ENCODE results near the gene SLIT2. TPM values are rescaled to one million over a fixed set of nuclear protein-coding genes. Genes with fewer than 3 reads are reported as not detected.

SLIT2 gene
- total RNA-seq, 1 experiment from 2014 or later: 3.8 TPM

DNA sequence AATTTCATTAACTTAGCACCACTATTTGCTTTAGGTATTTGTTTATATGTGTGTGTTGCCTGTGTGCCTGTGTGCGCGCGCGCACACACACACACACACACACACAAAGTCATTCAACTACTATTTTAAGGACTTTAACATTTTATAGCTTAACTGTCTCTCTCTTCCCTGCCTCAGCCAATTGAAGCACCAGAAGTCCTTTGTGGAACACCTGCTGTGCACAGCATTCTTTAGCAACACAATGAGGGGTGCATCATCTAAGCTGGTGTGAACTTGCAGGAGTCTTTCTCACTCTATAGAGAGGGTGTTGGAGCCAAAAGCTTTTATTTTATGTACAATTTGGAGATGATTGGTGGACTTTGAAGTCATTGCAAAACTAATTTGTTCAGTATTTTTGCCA lies 31.3 kb downstream of the SLIT2 start:
- DNase-seq (ENCODE audit: low read depth, low spot score) (no peak), ATAC-seq (no peak)
- intact Hi-C loops (cut with micrococcal nuclease): no loop called here
- TF ChIP-seq TCF7L2 (IDR thresholded peaks at IDR 0.05; ENCODE audit: borderline replicate concordance, extremely low read depth, insufficient read depth, insufficient read length) (no peak), CBX3 (IDR thresholded peaks at IDR 0.05; ENCODE audit: low read depth) (no peak), ELF1 (IDR thresholded peaks at IDR 0.05; ENCODE audit: borderline replicate concordance, low read depth) (no peak), ZNF274 (IDR thresholded peaks at IDR 0.05; ENCODE audit: low read depth, low read length) (no peak), FOSL1 (IDR thresholded peaks at IDR 0.05; ENCODE audit: low read depth) (no peak), YY1 (IDR thresholded peaks at IDR 0.05; ENCODE audit: extremely low read depth, insufficient replicate concordance, low read depth, low read length) (no peak), SRF (IDR thresholded peaks at IDR 0.05; ENCODE audit: low read depth) (no peak), EZH2phosphoT487 (IDR thresholded peaks at IDR 0.05; ENCODE audit: borderline replicate concordance) (no peak), EZH2 (IDR thresholded peaks at IDR 0.05) (no peak), POLR2A (IDR thresholded peaks at IDR 0.05; ENCODE audit: borderline replicate concordance, extremely low read depth, insufficient read depth, insufficient read length) (no peak), EGR1 (IDR thresholded peaks at IDR 0.05; ENCODE audit: low read depth) (no peak), JUND (IDR thresholded peaks at IDR 0.05) (no peak), SIN3A (IDR thresholded peaks at IDR 0.05; ENCODE audit: low read depth) (no peak), POLR2AphosphoS5 (IDR thresholded peaks at IDR 0.05; ENCODE audit: low read depth, low read length) (no peak), SP1 (IDR thresholded peaks at IDR 0.05; ENCODE audit: low read depth) (no peak), RAD21 (IDR thresholded peaks at IDR 0.05; ENCODE audit: low read depth) (no peak)
- TF ChIP-seq, protein P1, sequence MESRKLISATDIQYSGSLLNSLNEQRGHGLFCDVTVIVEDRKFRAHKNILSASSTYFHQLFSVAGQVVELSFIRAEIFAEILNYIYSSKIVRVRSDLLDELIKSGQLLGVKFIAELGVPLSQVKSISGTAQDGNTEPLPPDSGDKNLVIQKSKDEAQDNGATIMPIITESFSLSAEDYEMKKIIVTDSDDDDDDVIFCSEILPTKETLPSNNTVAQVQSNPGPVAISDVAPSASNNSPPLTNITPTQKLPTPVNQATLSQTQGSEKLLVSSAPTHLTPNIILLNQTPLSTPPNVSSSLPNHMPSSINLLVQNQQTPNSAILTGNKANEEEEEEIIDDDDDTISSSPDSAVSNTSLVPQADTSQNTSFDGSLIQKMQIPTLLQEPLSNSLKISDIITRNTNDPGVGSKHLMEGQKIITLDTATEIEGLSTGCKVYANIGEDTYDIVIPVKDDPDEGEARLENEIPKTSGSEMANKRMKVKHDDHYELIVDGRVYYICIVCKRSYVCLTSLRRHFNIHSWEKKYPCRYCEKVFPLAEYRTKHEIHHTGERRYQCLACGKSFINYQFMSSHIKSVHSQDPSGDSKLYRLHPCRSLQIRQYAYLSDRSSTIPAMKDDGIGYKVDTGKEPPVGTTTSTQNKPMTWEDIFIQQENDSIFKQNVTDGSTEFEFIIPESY (IDR thresholded peaks at IDR 0.05; ENCODE audit: extremely low read depth, insufficient replicate concordance, low read length): no peak
- TF ChIP-seq, protein P2, sequence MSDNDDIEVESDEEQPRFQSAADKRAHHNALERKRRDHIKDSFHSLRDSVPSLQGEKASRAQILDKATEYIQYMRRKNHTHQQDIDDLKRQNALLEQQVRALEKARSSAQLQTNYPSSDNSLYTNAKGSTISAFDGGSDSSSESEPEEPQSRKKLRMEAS (IDR thresholded peaks at IDR 0.05): no peak
- TF ChIP-seq, protein P3, sequence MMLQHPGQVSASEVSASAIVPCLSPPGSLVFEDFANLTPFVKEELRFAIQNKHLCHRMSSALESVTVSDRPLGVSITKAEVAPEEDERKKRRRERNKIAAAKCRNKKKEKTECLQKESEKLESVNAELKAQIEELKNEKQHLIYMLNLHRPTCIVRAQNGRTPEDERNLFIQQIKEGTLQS (IDR thresholded peaks at IDR 0.05): no peak
- TF ChIP-seq, protein P4, sequence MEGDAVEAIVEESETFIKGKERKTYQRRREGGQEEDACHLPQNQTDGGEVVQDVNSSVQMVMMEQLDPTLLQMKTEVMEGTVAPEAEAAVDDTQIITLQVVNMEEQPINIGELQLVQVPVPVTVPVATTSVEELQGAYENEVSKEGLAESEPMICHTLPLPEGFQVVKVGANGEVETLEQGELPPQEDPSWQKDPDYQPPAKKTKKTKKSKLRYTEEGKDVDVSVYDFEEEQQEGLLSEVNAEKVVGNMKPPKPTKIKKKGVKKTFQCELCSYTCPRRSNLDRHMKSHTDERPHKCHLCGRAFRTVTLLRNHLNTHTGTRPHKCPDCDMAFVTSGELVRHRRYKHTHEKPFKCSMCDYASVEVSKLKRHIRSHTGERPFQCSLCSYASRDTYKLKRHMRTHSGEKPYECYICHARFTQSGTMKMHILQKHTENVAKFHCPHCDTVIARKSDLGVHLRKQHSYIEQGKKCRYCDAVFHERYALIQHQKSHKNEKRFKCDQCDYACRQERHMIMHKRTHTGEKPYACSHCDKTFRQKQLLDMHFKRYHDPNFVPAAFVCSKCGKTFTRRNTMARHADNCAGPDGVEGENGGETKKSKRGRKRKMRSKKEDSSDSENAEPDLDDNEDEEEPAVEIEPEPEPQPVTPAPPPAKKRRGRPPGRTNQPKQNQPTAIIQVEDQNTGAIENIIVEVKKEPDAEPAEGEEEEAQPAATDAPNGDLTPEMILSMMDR (IDR thresholded peaks at IDR 0.05 in 2 of 3, conservative IDR thresholded peaks at IDR 0.05 in 1 of 3; ENCODE audit: borderline replicate concordance in 1 of 3, insufficient read depth in 1 of 3, low read depth in 2 of 3, low read length in 2 of 3): no peak
- no peak overlapping the region for H3K9ac ChIP-seq (ENCODE audit: low read length)
- no peaks in the 10 kb centered on the region for H3K4me1 ChIP-seq (ENCODE audit: control insufficient read depth in 1 of 2, insufficient read depth in 2 of 2, low read length in 2 of 2)
- H3K9me3 ChIP-seq (ENCODE audit: control insufficient read depth in 1 of 2, insufficient read depth in 1 of 2, low read depth in 1 of 2, low read length in 2 of 2): no peaks in the 10 kb centered on the region
- H2AFZ ChIP-seq (ENCODE audit: low read depth, low read length, poor library complexity, severe bottlenecking): no peak overlapping the region
- H3K36me3 ChIP-seq (ENCODE audit: control insufficient read depth in 1 of 2, insufficient read depth in 2 of 2, low read length in 2 of 2): no peaks in the 10 kb centered on the region
- ChIA-PET POLR2A (no interaction called here), CTCF (no interaction called here), RAD21 (ENCODE audit: low non-redundant PET in 1 of 2, low total read pairs in 2 of 2, uncharacterized antibody in 2 of 2, unreplicated experiment in 2 of 2) (no interaction called here)
- no peaks in the 10 kb centered on the region for H3K27me3 ChIP-seq (ENCODE audit: insufficient read depth, low read length)
- H3K4me3 ChIP-seq (replicated peaks in 1 of 2; ENCODE audit: low read depth in 1 of 2, low read length in 2 of 2): no peak overlapping the region
- H3K4me2 ChIP-seq (ENCODE audit: low read length): no peak overlapping the region
- no peak overlapping the region for H3K27ac ChIP-seq (ENCODE audit: low read depth, low read length)
- H4K20me1 ChIP-seq (ENCODE audit: insufficient read depth): no peaks in the 10 kb centered on the region
- H3K9me2 ChIP-seq (ENCODE audit: insufficient read depth): no peaks in the 10 kb centered on the region
- H3K79me2 ChIP-seq (ENCODE audit: insufficient read depth, low read length): no peaks in the 10 kb centered on the region
- no TSS peak for BruUV-seq (replicated peaks)

Data from HCT116 (cell line).